K562 (cell line): ENCODE measurements around the gene KLK1. TPM values are rescaled to one million over a fixed set of nuclear protein-coding genes. Genes with fewer than 3 reads are reported as not detected.

ENCODE experiments used
- GTF2A2 ChIP-seq: IDR thresholded peaks from 2 replicates; pipeline ENCODE4 v1.6.1; 2016; ENCODE audit warnings: mild to moderate bottlenecking, missing genetic modification characterization, missing compliant biosample characterization
- SREBF1 ChIP-seq: fragments of 150-350 bp; IDR thresholded peaks from 2 replicates; pipeline ENCODE4 v1.6.1; 2014; ENCODE audit warnings: antibody characterized with exemption, low read depth, low read length, borderline replicate concordance
- ZNF24 ChIP-seq: fragments of 450-650 bp; IDR thresholded peaks from 2 replicates; pipeline ENCODE4 v1.6.1; 2016
- ZNF384 ChIP-seq: IDR thresholded peaks from 2 replicates; pipeline ENCODE4 v1.6.1; 2012; ENCODE audit warnings: low read depth, low read length, improper control_type of control experiment
- ZNF668 ChIP-seq: fragments of 250-450 bp; sonication (Bioruptor Pico); IDR thresholded peaks from 2 replicates; pipeline ENCODE4 v1.8.0; 2022; ENCODE audit warnings: mild to moderate bottlenecking, inconsistent platforms
- polyA plus RNA-seq, 8 experiments: library from polyadenylated mRNA; depleted of rRNA in 4 of 8; stranded (reverse) in 5 of 8; unstranded in 3 of 8; fragments of >200 nt; fragmentation: Nextera tagmentation in 2 of 8; fragmentation: Illumina TruSeq in 1 of 8; extraction: Ambion mirVana in 2 of 8; extraction: Trizol in 1 of 8; gene quantifications; 2 replicates each; pipeline versions ENCODE4 v1.2.1 to v1.2.3, GENCODE V29; 2011 to 2014; ENCODE audit warnings: inconsistent platforms in 1 of 8, missing spikeins in 1 of 8
- total RNA-seq, 7 experiments: library from RNA; depleted of rRNA in 6 of 7; stranded (reverse); fragments of >200 nt in 6 of 7; fragmentation: Illumina TruSeq in 2 of 7; extraction: Trizol in 2 of 7; gene quantifications; 2 replicates each; pipeline versions ENCODE4 v1.2.1 to v1.2.3, GENCODE V29; 2011 to 2021; ENCODE audit warnings: low replicate concordance in 1 of 7
- TF ChIP-seq, protein P1 (sequence below): fragments of 450-650 bp; IDR thresholded peaks from 2 replicates; pipeline ENCODE4 v1.6.1; 2016; ENCODE audit warnings: mild to moderate bottlenecking
- TF ChIP-seq, protein P2 (sequence below): fragments of 450-650 bp; IDR thresholded peaks from 2 replicates; pipeline ENCODE4 v1.6.1; 2016; ENCODE audit warnings: mild to moderate bottlenecking, moderate library complexity
- TF ChIP-seq, protein P3 (sequence below): IDR thresholded peaks from 2 replicates; pipeline ENCODE4 v1.6.1; 2011; ENCODE audit warnings: borderline replicate concordance, low read depth, mild to moderate bottlenecking, moderate library complexity, low read length; ENCODE audit not compliant: insufficient read depth, poor library complexity, severe bottlenecking
- TF ChIP-seq, protein P4 (sequence below): fragments of 450-650 bp; formaldehyde crosslinking; IDR thresholded peaks from 2 replicates; pipeline ENCODE4 v1.4.0; 2020; ENCODE audit warnings: mild to moderate bottlenecking, moderate library complexity

The KLK1 gene
- total and polyA plus RNA-seq, 9 of the 15 experiments (the other 6 are each of a cell fraction or from before 2014, with no cell fraction given), result 0.87 to 15.4 (median 9.1) TPM

DNA sequence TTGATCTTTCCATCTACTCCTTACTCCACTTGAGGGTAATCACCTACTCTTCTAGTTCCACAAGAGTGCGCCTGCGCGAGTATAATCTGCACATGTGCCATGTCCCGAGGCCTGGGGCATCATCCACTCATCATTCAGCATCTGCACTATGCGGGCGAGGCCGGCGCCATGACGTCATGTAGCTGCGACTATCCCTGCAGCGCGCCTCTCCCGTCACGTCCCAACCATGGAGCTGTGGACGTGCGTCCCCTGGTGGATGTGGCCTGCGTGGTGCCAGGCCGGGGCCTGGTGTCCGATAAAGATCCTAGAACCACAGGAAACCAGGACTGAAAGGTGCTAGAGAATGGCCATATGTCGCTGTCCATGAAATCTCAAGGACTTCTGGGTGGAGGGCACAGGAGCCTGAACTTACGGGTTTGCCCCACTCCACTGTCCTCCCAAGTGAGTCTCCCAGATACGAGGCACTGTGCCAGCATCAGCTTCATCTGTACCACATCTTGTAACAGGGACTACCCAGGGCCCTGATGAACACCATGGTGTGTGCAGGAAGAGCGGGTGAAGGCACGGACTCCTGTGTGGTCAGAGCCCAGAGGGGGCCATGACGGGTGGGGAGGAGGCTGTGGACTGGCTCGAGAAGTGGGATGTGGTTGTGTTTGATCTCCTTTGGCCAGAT lies 47.0 kb upstream of the KLK1 start (continued):
- no peak for TF ChIP-seq ZNF668
- TF ChIP-seq, protein P1, sequence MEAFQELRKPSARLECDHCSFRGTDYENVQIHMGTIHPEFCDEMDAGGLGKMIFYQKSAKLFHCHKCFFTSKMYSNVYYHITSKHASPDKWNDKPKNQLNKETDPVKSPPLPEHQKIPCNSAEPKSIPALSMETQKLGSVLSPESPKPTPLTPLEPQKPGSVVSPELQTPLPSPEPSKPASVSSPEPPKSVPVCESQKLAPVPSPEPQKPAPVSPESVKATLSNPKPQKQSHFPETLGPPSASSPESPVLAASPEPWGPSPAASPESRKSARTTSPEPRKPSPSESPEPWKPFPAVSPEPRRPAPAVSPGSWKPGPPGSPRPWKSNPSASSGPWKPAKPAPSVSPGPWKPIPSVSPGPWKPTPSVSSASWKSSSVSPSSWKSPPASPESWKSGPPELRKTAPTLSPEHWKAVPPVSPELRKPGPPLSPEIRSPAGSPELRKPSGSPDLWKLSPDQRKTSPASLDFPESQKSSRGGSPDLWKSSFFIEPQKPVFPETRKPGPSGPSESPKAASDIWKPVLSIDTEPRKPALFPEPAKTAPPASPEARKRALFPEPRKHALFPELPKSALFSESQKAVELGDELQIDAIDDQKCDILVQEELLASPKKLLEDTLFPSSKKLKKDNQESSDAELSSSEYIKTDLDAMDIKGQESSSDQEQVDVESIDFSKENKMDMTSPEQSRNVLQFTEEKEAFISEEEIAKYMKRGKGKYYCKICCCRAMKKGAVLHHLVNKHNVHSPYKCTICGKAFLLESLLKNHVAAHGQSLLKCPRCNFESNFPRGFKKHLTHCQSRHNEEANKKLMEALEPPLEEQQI, result peak; percentile 83
- no peak for TF ChIP-seq GTF2A2 (tag)
- peak; percentile 53; the same call in 1 of the 2 replicates for TF ChIP-seq ZNF384
- TF ChIP-seq, protein P2, sequence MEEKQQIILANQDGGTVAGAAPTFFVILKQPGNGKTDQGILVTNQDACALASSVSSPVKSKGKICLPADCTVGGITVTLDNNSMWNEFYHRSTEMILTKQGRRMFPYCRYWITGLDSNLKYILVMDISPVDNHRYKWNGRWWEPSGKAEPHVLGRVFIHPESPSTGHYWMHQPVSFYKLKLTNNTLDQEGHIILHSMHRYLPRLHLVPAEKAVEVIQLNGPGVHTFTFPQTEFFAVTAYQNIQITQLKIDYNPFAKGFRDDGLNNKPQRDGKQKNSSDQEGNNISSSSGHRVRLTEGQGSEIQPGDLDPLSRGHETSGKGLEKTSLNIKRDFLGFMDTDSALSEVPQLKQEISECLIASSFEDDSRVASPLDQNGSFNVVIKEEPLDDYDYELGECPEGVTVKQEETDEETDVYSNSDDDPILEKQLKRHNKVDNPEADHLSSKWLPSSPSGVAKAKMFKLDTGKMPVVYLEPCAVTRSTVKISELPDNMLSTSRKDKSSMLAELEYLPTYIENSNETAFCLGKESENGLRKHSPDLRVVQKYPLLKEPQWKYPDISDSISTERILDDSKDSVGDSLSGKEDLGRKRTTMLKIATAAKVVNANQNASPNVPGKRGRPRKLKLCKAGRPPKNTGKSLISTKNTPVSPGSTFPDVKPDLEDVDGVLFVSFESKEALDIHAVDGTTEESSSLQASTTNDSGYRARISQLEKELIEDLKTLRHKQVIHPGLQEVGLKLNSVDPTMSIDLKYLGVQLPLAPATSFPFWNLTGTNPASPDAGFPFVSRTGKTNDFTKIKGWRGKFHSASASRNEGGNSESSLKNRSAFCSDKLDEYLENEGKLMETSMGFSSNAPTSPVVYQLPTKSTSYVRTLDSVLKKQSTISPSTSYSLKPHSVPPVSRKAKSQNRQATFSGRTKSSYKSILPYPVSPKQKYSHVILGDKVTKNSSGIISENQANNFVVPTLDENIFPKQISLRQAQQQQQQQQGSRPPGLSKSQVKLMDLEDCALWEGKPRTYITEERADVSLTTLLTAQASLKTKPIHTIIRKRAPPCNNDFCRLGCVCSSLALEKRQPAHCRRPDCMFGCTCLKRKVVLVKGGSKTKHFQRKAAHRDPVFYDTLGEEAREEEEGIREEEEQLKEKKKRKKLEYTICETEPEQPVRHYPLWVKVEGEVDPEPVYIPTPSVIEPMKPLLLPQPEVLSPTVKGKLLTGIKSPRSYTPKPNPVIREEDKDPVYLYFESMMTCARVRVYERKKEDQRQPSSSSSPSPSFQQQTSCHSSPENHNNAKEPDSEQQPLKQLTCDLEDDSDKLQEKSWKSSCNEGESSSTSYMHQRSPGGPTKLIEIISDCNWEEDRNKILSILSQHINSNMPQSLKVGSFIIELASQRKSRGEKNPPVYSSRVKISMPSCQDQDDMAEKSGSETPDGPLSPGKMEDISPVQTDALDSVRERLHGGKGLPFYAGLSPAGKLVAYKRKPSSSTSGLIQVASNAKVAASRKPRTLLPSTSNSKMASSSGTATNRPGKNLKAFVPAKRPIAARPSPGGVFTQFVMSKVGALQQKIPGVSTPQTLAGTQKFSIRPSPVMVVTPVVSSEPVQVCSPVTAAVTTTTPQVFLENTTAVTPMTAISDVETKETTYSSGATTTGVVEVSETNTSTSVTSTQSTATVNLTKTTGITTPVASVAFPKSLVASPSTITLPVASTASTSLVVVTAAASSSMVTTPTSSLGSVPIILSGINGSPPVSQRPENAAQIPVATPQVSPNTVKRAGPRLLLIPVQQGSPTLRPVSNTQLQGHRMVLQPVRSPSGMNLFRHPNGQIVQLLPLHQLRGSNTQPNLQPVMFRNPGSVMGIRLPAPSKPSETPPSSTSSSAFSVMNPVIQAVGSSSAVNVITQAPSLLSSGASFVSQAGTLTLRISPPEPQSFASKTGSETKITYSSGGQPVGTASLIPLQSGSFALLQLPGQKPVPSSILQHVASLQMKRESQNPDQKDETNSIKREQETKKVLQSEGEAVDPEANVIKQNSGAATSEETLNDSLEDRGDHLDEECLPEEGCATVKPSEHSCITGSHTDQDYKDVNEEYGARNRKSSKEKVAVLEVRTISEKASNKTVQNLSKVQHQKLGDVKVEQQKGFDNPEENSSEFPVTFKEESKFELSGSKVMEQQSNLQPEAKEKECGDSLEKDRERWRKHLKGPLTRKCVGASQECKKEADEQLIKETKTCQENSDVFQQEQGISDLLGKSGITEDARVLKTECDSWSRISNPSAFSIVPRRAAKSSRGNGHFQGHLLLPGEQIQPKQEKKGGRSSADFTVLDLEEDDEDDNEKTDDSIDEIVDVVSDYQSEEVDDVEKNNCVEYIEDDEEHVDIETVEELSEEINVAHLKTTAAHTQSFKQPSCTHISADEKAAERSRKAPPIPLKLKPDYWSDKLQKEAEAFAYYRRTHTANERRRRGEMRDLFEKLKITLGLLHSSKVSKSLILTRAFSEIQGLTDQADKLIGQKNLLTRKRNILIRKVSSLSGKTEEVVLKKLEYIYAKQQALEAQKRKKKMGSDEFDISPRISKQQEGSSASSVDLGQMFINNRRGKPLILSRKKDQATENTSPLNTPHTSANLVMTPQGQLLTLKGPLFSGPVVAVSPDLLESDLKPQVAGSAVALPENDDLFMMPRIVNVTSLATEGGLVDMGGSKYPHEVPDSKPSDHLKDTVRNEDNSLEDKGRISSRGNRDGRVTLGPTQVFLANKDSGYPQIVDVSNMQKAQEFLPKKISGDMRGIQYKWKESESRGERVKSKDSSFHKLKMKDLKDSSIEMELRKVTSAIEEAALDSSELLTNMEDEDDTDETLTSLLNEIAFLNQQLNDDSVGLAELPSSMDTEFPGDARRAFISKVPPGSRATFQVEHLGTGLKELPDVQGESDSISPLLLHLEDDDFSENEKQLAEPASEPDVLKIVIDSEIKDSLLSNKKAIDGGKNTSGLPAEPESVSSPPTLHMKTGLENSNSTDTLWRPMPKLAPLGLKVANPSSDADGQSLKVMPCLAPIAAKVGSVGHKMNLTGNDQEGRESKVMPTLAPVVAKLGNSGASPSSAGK, result peak; percentile 92
- no peak for TF ChIP-seq ZNF24
- no peak for TF ChIP-seq SREBF1
- TF ChIP-seq, protein P3, sequence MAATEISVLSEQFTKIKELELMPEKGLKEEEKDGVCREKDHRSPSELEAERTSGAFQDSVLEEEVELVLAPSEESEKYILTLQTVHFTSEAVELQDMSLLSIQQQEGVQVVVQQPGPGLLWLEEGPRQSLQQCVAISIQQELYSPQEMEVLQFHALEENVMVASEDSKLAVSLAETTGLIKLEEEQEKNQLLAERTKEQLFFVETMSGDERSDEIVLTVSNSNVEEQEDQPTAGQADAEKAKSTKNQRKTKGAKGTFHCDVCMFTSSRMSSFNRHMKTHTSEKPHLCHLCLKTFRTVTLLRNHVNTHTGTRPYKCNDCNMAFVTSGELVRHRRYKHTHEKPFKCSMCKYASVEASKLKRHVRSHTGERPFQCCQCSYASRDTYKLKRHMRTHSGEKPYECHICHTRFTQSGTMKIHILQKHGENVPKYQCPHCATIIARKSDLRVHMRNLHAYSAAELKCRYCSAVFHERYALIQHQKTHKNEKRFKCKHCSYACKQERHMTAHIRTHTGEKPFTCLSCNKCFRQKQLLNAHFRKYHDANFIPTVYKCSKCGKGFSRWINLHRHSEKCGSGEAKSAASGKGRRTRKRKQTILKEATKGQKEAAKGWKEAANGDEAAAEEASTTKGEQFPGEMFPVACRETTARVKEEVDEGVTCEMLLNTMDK, result peak; percentile 98
- TF ChIP-seq, protein P4, sequence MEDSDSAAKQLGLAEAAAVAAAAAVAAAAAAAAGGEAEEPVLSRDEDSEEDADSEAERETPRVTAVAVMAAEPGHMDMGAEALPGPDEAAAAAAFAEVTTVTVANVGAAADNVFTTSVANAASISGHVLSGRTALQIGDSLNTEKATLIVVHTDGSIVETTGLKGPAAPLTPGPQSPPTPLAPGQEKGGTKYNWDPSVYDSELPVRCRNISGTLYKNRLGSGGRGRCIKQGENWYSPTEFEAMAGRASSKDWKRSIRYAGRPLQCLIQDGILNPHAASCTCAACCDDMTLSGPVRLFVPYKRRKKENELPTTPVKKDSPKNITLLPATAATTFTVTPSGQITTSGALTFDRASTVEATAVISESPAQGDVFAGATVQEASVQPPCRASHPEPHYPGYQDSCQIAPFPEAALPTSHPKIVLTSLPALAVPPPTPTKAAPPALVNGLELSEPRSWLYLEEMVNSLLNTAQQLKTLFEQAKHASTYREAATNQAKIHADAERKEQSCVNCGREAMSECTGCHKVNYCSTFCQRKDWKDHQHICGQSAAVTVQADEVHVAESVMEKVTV (CRISPR knock-in tag), result peak; percentile 77; the same call in 1 of the 2 replicates
